GM12878 (cell line): ENCODE measurements around the gene SIM2. TPM values are rescaled to one million over a fixed set of nuclear protein-coding genes. Genes with fewer than 3 reads are reported as not detected.

Experiments used
- ATF3 ChIP-seq: IDR thresholded peaks from 2 replicates; pipeline ENCODE4 v1.6.1; 2011; ENCODE audit warnings: low read depth, mild to moderate bottlenecking, low read length, moderate library complexity, borderline replicate concordance; ENCODE audit errors: extremely low read depth
- CBX5 ChIP-seq: sonication (generic); IDR thresholded peaks from 2 replicates; pipeline ENCODE4 v1.6.1; 2016; ENCODE audit warnings: low read depth, moderate library complexity, mild to moderate bottlenecking, inconsistent platforms
- ELK1 ChIP-seq: IDR thresholded peaks from 2 replicates; pipeline ENCODE4 v1.6.1; 2012; ENCODE audit warnings: low read depth, low read length, improper control_type of control experiment
- ESRRA ChIP-seq: IDR thresholded peaks from 2 replicates; pipeline ENCODE4 v1.6.1; 2012; ENCODE audit warnings: mild to moderate bottlenecking, low read length, improper control_type of control experiment
- NBN ChIP-seq: fragments of 450-650 bp; IDR thresholded peaks from 2 replicates; pipeline ENCODE4 v1.6.1; 2016
- POLR2AphosphoS5 ChIP-seq: IDR thresholded peaks from 2 replicates; pipeline ENCODE4 v1.6.1; 2011; ENCODE audit warnings: mild to moderate bottlenecking, low read length, inconsistent platforms
- RBBP5 ChIP-seq: fragments of 200-600 bp; sonication (generic); conservative IDR thresholded peaks from 2 replicates; pipeline ENCODE4 v1.6.1; 2016
- SMARCA5 ChIP-seq: fragments of 450-650 bp; IDR thresholded peaks from 2 replicates; pipeline ENCODE4 v1.6.1; 2017; ENCODE audit warnings: mild to moderate bottlenecking
- TCF12 ChIP-seq: IDR thresholded peaks from 2 replicates; pipeline ENCODE4 v1.6.1; 2011; ENCODE audit warnings: low read depth, mild to moderate bottlenecking, low read length
- ZBTB33 ChIP-seq: fragments of 450-650 bp; IDR thresholded peaks from 2 replicates; pipeline ENCODE4 v1.6.1; 2017; ENCODE audit warnings: mild to moderate bottlenecking
- polyA plus RNA-seq, 11 experiments: library from polyadenylated mRNA; depleted of rRNA in 4 of 11; unstranded in 6 of 11; stranded (reverse) in 5 of 11; fragments of >200 nt; fragmentation: Nextera tagmentation in 4 of 11; fragmentation: Illumina TruSeq in 1 of 11; extraction: Ambion mirVana in 4 of 11; extraction: Trizol in 1 of 11; gene quantifications; 1 replicate in 1 of 11; 2 replicates in 10 of 11; pipeline versions ENCODE4 v1.2.1 to v1.2.3, GENCODE V29; 2011 to 2016; ENCODE audit warnings: inconsistent platforms in 2 of 11, missing spikeins in 2 of 11, low read depth in 1 of 11
- total RNA-seq, 4 experiments: library from RNA; depleted of rRNA in 3 of 4; stranded (reverse); fragments of >200 nt in 3 of 4; fragmentation: Illumina TruSeq in 1 of 4; extraction: Trizol in 1 of 4; gene quantifications; 2 replicates each; pipeline versions ENCODE4 v1.2.1 to v1.2.3, GENCODE V29; 2013 to 2021
- TF ChIP-seq, protein P1 (sequence below): IDR thresholded peaks from 2 replicates; pipeline ENCODE4 v1.6.1; 2012; ENCODE audit warnings: improper control_type of control experiment, low read depth, low read length; ENCODE audit not compliant: insufficient replicate concordance

Gene SIM2
- total and polyA plus RNA-seq, 10 of the 15 experiments (the other 5 are each of a cell fraction or from before 2014, with no cell fraction given): 0.02 to 0.15 (median 0.05) TPM; not detected in 7

DNA sequence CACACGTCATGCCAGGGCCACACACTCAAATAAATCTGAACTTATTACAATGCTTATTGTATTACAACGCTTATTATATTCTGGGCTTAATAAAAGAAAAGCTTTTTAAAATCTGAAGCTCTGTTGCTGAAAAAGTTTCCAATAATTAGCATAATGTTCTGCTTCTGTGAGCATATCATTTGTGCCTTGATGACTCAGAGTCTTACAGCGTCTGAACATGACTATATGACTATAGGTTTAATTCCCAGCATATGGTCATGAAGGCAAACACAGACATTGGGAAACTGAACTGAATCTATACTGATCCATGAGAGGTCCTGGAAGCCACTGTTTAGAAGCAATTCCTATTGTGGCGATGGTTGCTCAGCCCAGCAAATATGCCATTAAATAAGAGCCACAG lies 66.3 kb downstream of the SIM2 start (continued):
- TF ChIP-seq ELK1 (no peak), POLR2AphosphoS5 (no peak), RBBP5 (no peak), CBX5 (no peak), SMARCA5 (no peak), ZBTB33 (no peak), ESRRA (no peak), TCF12 (no peak), NBN (no peak), ATF3 (no peak)
- TF ChIP-seq, protein P1, sequence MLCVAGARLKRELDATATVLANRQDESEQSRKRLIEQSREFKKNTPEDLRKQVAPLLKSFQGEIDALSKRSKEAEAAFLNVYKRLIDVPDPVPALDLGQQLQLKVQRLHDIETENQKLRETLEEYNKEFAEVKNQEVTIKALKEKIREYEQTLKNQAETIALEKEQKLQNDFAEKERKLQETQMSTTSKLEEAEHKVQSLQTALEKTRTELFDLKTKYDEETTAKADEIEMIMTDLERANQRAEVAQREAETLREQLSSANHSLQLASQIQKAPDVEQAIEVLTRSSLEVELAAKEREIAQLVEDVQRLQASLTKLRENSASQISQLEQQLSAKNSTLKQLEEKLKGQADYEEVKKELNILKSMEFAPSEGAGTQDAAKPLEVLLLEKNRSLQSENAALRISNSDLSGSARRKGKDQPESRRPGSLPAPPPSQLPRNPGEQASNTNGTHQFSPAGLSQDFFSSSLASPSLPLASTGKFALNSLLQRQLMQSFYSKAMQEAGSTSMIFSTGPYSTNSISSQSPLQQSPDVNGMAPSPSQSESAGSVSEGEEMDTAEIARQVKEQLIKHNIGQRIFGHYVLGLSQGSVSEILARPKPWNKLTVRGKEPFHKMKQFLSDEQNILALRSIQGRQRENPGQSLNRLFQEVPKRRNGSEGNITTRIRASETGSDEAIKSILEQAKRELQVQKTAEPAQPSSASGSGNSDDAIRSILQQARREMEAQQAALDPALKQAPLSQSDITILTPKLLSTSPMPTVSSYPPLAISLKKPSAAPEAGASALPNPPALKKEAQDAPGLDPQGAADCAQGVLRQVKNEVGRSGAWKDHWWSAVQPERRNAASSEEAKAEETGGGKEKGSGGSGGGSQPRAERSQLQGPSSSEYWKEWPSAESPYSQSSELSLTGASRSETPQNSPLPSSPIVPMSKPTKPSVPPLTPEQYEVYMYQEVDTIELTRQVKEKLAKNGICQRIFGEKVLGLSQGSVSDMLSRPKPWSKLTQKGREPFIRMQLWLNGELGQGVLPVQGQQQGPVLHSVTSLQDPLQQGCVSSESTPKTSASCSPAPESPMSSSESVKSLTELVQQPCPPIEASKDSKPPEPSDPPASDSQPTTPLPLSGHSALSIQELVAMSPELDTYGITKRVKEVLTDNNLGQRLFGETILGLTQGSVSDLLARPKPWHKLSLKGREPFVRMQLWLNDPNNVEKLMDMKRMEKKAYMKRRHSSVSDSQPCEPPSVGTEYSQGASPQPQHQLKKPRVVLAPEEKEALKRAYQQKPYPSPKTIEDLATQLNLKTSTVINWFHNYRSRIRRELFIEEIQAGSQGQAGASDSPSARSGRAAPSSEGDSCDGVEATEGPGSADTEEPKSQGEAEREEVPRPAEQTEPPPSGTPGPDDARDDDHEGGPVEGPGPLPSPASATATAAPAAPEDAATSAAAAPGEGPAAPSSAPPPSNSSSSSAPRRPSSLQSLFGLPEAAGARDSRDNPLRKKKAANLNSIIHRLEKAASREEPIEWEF: no peak
